ENCODE results near the gene SARS1.

GRCh38 chr1:109186733-109187086, 27.0 kb upstream of the SARS1 start:
- TF ChIP-seq CTCF (IDR thresholded peaks at IDR 0.05) (no peak), POLR2A (IDR thresholded peaks at IDR 0.05) (no peak)

Measured in lower leg skin (tissue), 3 donors.